GM15510 (cell line): ENCODE measurements around the gene TRPM3.

Experiments used
- POLR2A ChIP-seq: IDR thresholded peaks from 3 replicates; pipeline ENCODE4 v1.6.1; 2011; ENCODE audit warnings: borderline replicate concordance; ENCODE audit not compliant: insufficient read length; ENCODE audit errors: extremely low read depth

TRPM3 gene

GRCh38 chr9:71121275-71122021 lies at the start of gene TRPM3:
Gene TRPM3 (minus strand): TSS chr9:71121621. CDS start chr9:71121354, 267 bp downstream.
- no peak for TF ChIP-seq POLR2A

- no peak for TF ChIP-seq POLR2A
Measured at GRCh38 chr9:71168418-71168817, 47.0 kb upstream of the TRPM3 start.

- TF ChIP-seq POLR2A: no peak
Measured at GRCh38 chr9:71162126-71162525, 40.7 kb upstream of the TRPM3 start.

GRCh38 chr9:71157731-71158130 lies 36.3 kb upstream of the TRPM3 start:
- no peak for TF ChIP-seq POLR2A

GRCh38 chr9:71147368-71147767 lies 25.9 kb upstream of the TRPM3 start:
- no peak for TF ChIP-seq POLR2A

GRCh38 chr9:71146511-71146910 lies 25.1 kb upstream of the TRPM3 start:
- no peak for TF ChIP-seq POLR2A

GRCh38 chr9:71145179-71145578 lies 23.8 kb upstream of the TRPM3 start:
- no peak for TF ChIP-seq POLR2A

GRCh38 chr9:71144495-71144894 lies 23.1 kb upstream of the TRPM3 start:
- TF ChIP-seq POLR2A: no peak

- TF ChIP-seq POLR2A: no peak
Measured at GRCh38 chr9:71136696-71137095, 15.3 kb upstream of the TRPM3 start.

GRCh38 chr9:71131145-71131544 lies 9.7 kb upstream of the TRPM3 start:
- TF ChIP-seq POLR2A: no peak

GRCh38 chr9:71130521-71130920 lies 9.1 kb upstream of the TRPM3 start:
- TF ChIP-seq POLR2A: no peak

GRCh38 chr9:71128796-71129195 lies 7.4 kb upstream of the TRPM3 start:
- TF ChIP-seq POLR2A: no peak

- TF ChIP-seq POLR2A: no peak
Measured at GRCh38 chr9:71127301-71127700, 5.9 kb upstream of the TRPM3 start.

- TF ChIP-seq POLR2A: no peak
Measured at GRCh38 chr9:71122421-71122820, 1.0 kb upstream of the TRPM3 start.

- TF ChIP-seq POLR2A: no peak
Measured at GRCh38 chr9:71122022-71122275, 528 bp upstream of the TRPM3 start.

- no peak for TF ChIP-seq POLR2A
Measured at GRCh38 chr9:71120501-71121247, 747 bp downstream of the TRPM3 start.
